WTC11 (cell line): ENCODE data around the gene WNT16. TPM values are rescaled to one million over a fixed set of nuclear protein-coding genes. Genes with fewer than 3 reads are reported as not detected.

ENCODE experiments used
- ATAC-seq: fragments of 200-7000 bp; cut with Tn5 transposase; 2 replicates; pipeline ENCODE4 v1.10.0; 2021; ENCODE audit warnings: mild to moderate bottlenecking, moderate library complexity
- CTCF ChIA-PET: fragments of 300-600 bp; sonication (Branson Sonifier 250); formaldehyde crosslinking; loops from one replicate; lab custom pipeline; 2021; ENCODE audit warnings: antibody characterized with exemption; lab: Charles Lee
- POLR2A ChIA-PET: fragments of 350-600 bp; sonication (Branson Sonifier 250); formaldehyde crosslinking; loops from one replicate; lab custom pipeline; 2021; ENCODE audit warnings: antibody characterized with exemption; lab: Charles Lee
- DNase-seq: peaks from one replicate; pipeline ENCODE4 v3.0.0; 2021; ENCODE audit warnings: low spot score
- H3K27ac Mint-ChIP-seq: 2 replicates; pipeline ENCODE4 v1.8.0; 2021; ENCODE audit warnings: mixed read lengths
- H3K27me3 Mint-ChIP-seq: 2 replicates; pipeline ENCODE4 v1.8.0; 2021; ENCODE audit warnings: low read depth, mild to moderate bottlenecking, moderate library complexity, mixed read lengths
- H3K36me3 Mint-ChIP-seq: 2 replicates; pipeline ENCODE4 v1.8.0; 2021; ENCODE audit warnings: mixed read lengths
- H3K4me1 Mint-ChIP-seq: 2 replicates; pipeline ENCODE4 v1.8.0; 2022; ENCODE audit warnings: mixed read lengths
- H3K4me3 Mint-ChIP-seq: 2 replicates; pipeline ENCODE4 v1.8.0; 2021; ENCODE audit warnings: mild to moderate bottlenecking, moderate library complexity, mixed read lengths
- H3K9me3 Mint-ChIP-seq: 2 replicates; pipeline ENCODE4 v1.8.0; 2021; ENCODE audit warnings: mixed read lengths
- ATF1 ChIP-seq: sonication (generic); formaldehyde crosslinking; IDR thresholded peaks from 2 replicates; pipeline ENCODE4 v1.8.1; 2023; ENCODE audit warnings: mild to moderate bottlenecking, moderate library complexity, missing genetic modification reagents
- CBFB ChIP-seq: sonication (generic); formaldehyde crosslinking; IDR thresholded peaks from 2 replicates; pipeline ENCODE4 v1.8.1; 2022; ENCODE audit warnings: mild to moderate bottlenecking, low read depth, missing genetic modification reagents
- ETV6 ChIP-seq: sonication (generic); formaldehyde crosslinking; IDR thresholded peaks from 2 replicates; pipeline ENCODE4 v1.8.1; 2022; ENCODE audit warnings: mild to moderate bottlenecking, missing genetic modification reagents
- FOXP1 ChIP-seq: sonication (generic); formaldehyde crosslinking; IDR thresholded peaks from 2 replicates; pipeline ENCODE4 v1.8.0; 2022; ENCODE audit warnings: missing genetic modification reagents, mild to moderate bottlenecking, moderate library complexity, borderline replicate concordance
- NFYB ChIP-seq: sonication (generic); formaldehyde crosslinking; conservative IDR thresholded peaks from 2 replicates; pipeline ENCODE4 v1.8.0; 2022; ENCODE audit warnings: low read depth, missing genetic modification reagents
- NR3C1 ChIP-seq: sonication (generic); formaldehyde crosslinking; conservative IDR thresholded peaks from 2 replicates; pipeline ENCODE4 v1.8.1; 2023; ENCODE audit warnings: low read depth, mild to moderate bottlenecking, missing genetic modification reagents
- SMAD4 ChIP-seq: sonication (generic); formaldehyde crosslinking; IDR thresholded peaks from 2 replicates; pipeline ENCODE4 v1.8.0; 2022; ENCODE audit warnings: mild to moderate bottlenecking, missing genetic modification reagents
- SP1 ChIP-seq: sonication (generic); formaldehyde crosslinking; conservative IDR thresholded peaks from 2 replicates; pipeline ENCODE4 v1.8.1; 2022; ENCODE audit warnings: missing genetic modification reagents
- TCF7 ChIP-seq: sonication (generic); formaldehyde crosslinking; IDR thresholded peaks from 2 replicates; pipeline ENCODE4 v1.8.0; 2022; ENCODE audit warnings: mild to moderate bottlenecking, low read depth, missing genetic modification reagents, moderate library complexity
- TEAD4 ChIP-seq: sonication (generic); formaldehyde crosslinking; IDR thresholded peaks from 2 replicates; pipeline ENCODE4 v1.8.0; 2022; ENCODE audit warnings: mild to moderate bottlenecking, missing genetic modification reagents
- TP53 ChIP-seq: sonication (generic); formaldehyde crosslinking; IDR thresholded peaks from 2 replicates; pipeline ENCODE4 v1.8.1; 2023; ENCODE audit warnings: mild to moderate bottlenecking, missing genetic modification reagents
- ZNF138 ChIP-seq: sonication (generic); formaldehyde crosslinking; conservative IDR thresholded peaks from 2 replicates; pipeline ENCODE4 v1.8.1; 2022; ENCODE audit warnings: mild to moderate bottlenecking, moderate library complexity, missing genetic modification reagents
- total RNA-seq: library from RNA; stranded (reverse); gene quantifications from 3 replicates; pipeline ENCODE4 v1.2.3, GENCODE V29; 2021
- TF ChIP-seq, protein P1 (sequence below): sonication (generic); formaldehyde crosslinking; IDR thresholded peaks from 2 replicates; pipeline ENCODE4 v1.8.1; 2023; ENCODE audit warnings: mild to moderate bottlenecking, missing genetic modification reagents, moderate library complexity
- TF ChIP-seq, protein P2 (sequence below): sonication (generic); formaldehyde crosslinking; conservative IDR thresholded peaks from 2 replicates; pipeline ENCODE4 v1.8.1; 2022; ENCODE audit warnings: mild to moderate bottlenecking, missing genetic modification reagents
- TF ChIP-seq, protein P3 (sequence below): sonication (generic); formaldehyde crosslinking; IDR thresholded peaks from 2 replicates; pipeline ENCODE4 v1.8.0; 2023; ENCODE audit warnings: mild to moderate bottlenecking, missing genetic modification reagents
- TF ChIP-seq, protein P4 (sequence below): sonication (generic); formaldehyde crosslinking; IDR thresholded peaks from 2 replicates; pipeline ENCODE4 v1.8.1; 2022; ENCODE audit warnings: low read depth, missing genetic modification reagents, borderline replicate concordance
- TF ChIP-seq, protein P5 (sequence below): sonication (generic); formaldehyde crosslinking; IDR thresholded peaks from 2 replicates; pipeline ENCODE4 v1.8.0; 2022; ENCODE audit warnings: mild to moderate bottlenecking, missing genetic modification reagents

Gene WNT16
- total RNA-seq, 1 experiment from 2014 or later = 0.33 TPM

DNA sequence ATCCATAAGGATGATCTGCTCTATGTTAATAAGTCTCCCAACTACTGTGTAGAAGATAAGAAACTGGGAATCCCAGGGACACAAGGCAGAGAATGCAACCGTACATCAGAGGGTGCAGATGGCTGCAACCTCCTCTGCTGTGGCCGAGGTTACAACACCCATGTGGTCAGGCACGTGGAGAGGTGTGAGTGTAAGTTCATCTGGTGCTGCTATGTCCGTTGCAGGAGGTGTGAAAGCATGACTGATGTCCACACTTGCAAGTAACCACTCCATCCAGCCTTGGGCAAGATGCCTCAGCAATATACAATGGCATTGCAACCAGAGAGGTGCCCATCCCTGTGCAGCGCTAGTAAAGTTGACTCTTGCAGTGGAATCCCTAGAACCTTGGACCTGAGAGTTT, 10.3 kb downstream of the WNT16 start:
- Mint-ChIP-seq H3K9me3 (no peaks in the 10 kb centered on the region), H3K4me1 (no peaks in the 10 kb centered on the region), H3K27ac (no peak overlapping the region), H3K27me3 (no peaks in the 10 kb centered on the region), H3K4me3 (no peak overlapping the region), H3K36me3 (no peaks in the 10 kb centered on the region)
- ATAC-seq (no peak), DNase-seq (no peak)
- CTCF ChIA-PET = no interaction called here
- POLR2A ChIA-PET = no interaction called here
- TF ChIP-seq, protein P1, sequence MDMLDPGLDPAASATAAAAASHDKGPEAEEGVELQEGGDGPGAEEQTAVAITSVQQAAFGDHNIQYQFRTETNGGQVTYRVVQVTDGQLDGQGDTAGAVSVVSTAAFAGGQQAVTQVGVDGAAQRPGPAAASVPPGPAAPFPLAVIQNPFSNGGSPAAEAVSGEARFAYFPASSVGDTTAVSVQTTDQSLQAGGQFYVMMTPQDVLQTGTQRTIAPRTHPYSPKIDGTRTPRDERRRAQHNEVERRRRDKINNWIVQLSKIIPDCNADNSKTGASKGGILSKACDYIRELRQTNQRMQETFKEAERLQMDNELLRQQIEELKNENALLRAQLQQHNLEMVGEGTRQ (CRISPR knock-in tag) = no peak

DNA sequence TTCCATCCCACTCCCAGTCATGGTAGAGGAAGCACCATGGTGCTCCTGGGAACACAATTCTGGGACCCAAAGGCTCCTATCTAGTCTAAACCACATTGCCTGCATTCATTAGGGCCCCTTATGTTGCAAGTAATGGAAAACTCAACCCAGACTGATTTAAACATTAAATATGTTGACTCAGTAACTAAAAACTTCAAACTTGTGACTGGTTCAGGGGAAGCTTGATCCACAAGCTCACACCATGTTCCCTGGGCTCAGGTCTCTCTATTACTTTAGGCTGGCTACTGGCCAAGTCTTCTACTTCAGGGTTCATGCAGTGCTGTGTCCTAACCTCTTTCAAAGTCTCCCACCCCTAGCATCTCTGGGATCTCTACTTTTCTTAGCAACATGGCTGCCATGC, 13.1 kb downstream of the WNT16 start:
- DNase-seq = no peak
- H3K9me3 Mint-ChIP-seq = no peaks in the 10 kb centered on the region
- no peaks in the 10 kb centered on the region for H3K27me3 Mint-ChIP-seq
- H3K4me3 Mint-ChIP-seq = no peak overlapping the region
- TF ChIP-seq FOXP1 (no peak), NR3C1 (CRISPR knock-in tag) (no peak), CBFB (no peak), ZNF138 (no peak)
- ChIA-PET CTCF (no interaction called here), POLR2A (no interaction called here)
- H3K36me3 Mint-ChIP-seq = peaks cover 4% of the 10 kb centered on the region; the same call in 1 of the 2 replicates
- no peaks in the 10 kb centered on the region for H3K4me1 Mint-ChIP-seq
- H3K27ac Mint-ChIP-seq = no peak overlapping the region
- no peak for ATAC-seq

DNA sequence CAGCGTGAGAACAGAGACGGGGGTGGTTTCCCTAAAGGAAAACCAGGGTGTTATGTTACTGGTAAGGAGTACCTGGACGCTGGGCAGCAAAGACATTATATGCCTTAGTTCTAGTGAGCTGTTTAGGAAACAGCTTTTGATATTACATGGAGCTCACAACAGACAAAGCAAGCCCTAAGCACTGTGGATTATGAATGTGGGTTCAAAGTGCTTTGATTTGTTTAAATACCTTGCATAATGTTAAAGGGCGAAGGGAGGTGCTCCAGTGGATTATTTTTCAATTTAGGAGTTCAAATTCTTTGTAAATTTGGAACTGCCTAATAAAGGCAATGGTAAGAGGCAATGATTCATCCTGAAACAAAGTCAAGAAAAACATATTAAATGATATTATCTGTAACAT, 13.8 kb downstream of the WNT16 start:
- peaks cover 11% of the 10 kb centered on the region; the same call in 1 of the 2 replicates for H3K36me3 Mint-ChIP-seq
- CTCF ChIA-PET = no interaction called here
- H3K4me1 Mint-ChIP-seq = no peaks in the 10 kb centered on the region
- no peak overlapping the region for H3K27ac Mint-ChIP-seq
- H3K27me3 Mint-ChIP-seq = no peaks in the 10 kb centered on the region
- H3K4me3 Mint-ChIP-seq = no peak overlapping the region
- ATAC-seq (no peak), DNase-seq (no peak)
- TF ChIP-seq ETV6 (CRISPR knock-in tag) (no peak), ATF1 (no peak), NFYB (CRISPR knock-in tag) (no peak), TEAD4 (CRISPR knock-in tag) (no peak), TCF7 (no peak), TP53 (CRISPR knock-in tag) (no peak), SMAD4 (no peak), SP1 (CRISPR knock-in tag) (no peak), CBFB (no peak)
- TF ChIP-seq, protein P2, sequence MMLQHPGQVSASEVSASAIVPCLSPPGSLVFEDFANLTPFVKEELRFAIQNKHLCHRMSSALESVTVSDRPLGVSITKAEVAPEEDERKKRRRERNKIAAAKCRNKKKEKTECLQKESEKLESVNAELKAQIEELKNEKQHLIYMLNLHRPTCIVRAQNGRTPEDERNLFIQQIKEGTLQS = no peak
- TF ChIP-seq, protein P3, sequence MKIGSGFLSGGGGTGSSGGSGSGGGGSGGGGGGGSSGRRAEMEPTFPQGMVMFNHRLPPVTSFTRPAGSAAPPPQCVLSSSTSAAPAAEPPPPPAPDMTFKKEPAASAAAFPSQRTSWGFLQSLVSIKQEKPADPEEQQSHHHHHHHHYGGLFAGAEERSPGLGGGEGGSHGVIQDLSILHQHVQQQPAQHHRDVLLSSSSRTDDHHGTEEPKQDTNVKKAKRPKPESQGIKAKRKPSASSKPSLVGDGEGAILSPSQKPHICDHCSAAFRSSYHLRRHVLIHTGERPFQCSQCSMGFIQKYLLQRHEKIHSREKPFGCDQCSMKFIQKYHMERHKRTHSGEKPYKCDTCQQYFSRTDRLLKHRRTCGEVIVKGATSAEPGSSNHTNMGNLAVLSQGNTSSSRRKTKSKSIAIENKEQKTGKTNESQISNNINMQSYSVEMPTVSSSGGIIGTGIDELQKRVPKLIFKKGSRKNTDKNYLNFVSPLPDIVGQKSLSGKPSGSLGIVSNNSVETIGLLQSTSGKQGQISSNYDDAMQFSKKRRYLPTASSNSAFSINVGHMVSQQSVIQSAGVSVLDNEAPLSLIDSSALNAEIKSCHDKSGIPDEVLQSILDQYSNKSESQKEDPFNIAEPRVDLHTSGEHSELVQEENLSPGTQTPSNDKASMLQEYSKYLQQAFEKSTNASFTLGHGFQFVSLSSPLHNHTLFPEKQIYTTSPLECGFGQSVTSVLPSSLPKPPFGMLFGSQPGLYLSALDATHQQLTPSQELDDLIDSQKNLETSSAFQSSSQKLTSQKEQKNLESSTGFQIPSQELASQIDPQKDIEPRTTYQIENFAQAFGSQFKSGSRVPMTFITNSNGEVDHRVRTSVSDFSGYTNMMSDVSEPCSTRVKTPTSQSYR (CRISPR knock-in tag) = no peak
- TF ChIP-seq, protein P4, sequence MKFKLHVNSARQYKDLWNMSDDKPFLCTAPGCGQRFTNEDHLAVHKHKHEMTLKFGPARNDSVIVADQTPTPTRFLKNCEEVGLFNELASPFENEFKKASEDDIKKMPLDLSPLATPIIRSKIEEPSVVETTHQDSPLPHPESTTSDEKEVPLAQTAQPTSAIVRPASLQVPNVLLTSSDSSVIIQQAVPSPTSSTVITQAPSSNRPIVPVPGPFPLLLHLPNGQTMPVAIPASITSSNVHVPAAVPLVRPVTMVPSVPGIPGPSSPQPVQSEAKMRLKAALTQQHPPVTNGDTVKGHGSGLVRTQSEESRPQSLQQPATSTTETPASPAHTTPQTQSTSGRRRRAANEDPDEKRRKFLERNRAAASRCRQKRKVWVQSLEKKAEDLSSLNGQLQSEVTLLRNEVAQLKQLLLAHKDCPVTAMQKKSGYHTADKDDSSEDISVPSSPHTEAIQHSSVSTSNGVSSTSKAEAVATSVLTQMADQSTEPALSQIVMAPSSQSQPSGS (CRISPR knock-in tag) = no peak
- TF ChIP-seq, protein P5, sequence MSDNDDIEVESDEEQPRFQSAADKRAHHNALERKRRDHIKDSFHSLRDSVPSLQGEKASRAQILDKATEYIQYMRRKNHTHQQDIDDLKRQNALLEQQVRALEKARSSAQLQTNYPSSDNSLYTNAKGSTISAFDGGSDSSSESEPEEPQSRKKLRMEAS = no peak
- POLR2A ChIA-PET = no interaction called here
- H3K9me3 Mint-ChIP-seq = no peaks in the 10 kb centered on the region
